HG03103 (cell line): Measurements from ENCODE around the gene TOX4.
"Not testable (repeated sequence)": the region's sequence is repeated elsewhere in the genome, so short reads cannot be mapped to it uniquely, and the experiment has no call there.

Experiments
- ATAC-seq: cut with Tn5 transposase; IDR thresholded peaks from one replicate; pipeline ENCODE4 v1.9.1; 2021; ENCODE audit warnings: low read depth; ENCODE audit not compliant: unreplicated experiment

The TOX4 gene

DNA sequence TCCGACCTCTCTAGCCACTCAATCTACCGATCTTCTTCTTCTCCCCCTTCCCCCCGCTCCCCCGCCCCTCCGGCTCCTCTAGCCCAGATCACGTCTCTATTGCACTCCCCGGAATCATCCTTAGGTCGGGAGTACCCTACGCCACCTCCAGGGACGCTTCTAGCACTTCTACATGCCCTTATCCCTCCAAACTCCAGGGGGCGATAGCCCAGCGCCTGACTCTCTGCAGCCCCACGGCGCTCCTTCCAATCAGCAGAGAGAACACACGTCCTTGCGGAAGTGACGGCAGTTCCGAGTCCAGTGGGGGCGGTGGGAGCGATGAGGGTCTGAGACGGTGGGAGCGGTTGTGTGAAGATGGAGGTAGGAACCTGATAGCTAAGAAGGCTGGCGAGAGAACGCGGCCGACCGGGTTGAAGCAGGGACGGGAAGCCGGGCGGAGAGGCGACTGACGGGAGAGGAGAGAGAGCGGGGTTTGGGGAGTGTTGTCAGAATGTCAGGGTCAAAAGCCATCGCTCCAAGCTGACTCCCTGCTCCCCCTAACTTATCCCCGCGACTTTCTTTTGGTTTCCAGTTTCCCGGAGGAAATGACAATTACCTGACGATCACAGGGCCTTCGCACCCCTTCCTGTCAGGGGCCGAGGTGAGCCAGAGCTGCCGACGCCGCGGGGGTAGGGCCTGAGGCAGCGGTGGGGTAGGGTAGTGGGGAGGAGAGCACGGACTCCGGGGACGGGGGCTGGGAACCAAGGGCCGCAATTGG is at the start of gene TOX4, which contains the start of gene RAB2B:
Gene TOX4 (plus strand): TSS at position 271 of the 757 bp plus-strand sequence. CDS start 84 bp downstream, at position 355.
Gene RAB2B (minus strand): TSS at position 35 of the 757 bp plus-strand sequence. CDS start 87 bp downstream, outside the sequence.
- ATAC-seq: peak; percentile 99

DNA sequence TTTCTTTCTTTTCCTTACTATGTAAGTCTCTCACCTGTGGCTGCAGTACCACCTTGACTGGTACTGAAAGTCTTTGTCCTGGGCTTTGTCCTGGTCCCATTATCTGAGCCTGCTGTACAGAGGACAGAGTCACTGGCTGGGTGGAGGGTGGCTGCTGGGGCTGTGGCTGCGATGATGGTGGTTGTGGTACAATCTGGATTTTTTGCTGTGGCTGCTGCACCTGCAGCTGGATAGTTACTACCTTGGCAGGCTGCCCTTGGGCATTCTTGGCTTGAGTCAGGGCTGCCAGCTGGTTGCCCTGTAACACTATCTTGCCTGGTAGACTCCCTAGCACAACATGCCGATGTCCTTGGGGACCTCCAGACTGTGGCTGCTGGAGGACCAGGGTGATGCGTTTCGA is 48.1 kb upstream of the TOX4 start:
- no peak for ATAC-seq

DNA sequence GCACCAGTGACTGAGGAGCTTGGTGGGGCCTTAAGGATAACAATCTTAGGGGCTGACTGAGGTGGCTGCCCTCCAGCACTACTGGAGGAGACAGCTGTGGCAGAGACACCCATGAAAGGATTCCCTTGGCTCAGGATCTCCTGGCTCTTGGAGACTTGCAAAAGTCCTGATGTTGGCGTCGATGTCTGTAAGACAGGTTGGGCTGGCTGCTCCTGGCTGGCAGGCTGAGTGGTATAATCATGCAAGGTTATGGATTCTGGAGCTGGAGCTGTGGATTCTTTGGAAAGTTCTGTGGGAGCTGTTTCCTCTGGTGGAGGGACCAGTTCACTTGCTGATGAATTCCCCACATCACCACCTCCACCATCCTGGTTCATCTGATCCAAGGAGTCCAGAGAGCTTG is 45.9 kb upstream of the TOX4 start:
- no peak for ATAC-seq

DNA sequence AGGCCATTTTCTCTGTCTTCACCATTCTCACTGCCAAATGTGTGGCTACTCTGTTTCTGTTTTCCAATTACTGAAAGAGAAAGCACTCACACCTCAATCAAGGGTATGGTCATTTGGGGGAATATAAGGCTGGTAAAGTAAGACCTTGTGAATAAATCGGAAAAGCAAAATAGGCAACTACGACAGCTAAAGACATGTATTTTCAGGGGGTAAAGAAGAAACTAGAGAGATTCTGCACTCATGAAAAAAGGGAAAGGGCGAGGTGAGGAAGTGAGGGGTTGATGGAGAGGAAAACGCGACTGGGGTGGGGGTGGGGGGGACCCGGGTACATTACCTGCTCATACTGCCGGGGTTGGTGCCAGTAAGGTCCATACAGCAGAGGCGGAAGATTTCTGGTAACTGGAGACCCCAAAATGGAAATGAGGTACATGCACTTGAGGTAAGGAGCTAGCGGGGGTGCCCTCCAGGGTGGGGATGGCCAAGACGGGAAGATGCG is 40.4 kb upstream of the TOX4 start:
- ATAC-seq: peak; percentile 9

DNA sequence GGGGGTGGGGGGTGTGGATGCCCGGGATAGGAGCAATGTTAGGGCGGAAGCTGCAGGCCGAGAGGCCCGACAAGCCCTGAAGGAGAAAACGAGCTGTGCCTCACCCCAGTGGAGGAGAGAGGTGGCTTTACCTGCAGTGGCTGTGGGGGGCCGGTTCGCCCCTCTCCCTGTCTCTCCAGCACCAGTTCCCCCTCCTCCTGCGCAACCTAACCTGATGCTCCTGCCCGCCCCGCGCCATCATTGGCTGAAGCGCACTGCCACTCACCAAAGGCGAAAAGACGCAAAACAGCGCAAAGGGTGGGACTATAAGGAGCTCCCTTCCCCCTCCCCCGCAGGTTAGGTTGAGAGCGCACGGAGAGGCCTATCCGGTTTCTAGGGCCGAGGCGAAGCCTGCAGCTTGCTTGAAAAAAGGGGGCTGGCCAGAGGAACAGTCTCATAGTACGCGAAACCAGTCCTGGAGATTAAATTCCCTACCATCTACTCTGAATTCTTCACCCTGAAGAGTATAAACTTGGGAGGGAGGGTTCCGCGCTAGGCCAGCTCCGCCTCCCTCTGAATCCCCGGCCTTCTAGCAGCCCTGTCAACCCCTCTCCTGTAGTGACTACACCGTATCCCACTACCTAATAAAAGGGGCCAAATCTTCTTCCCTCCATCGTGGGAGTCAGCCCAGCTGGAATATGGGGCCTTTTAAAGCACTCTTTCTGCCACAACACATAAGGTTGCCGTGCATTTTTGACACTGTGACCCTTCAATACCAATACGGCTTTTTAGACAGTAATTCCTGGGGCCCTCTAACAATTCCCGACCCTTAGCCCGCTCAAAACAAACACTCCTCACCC is 39.7 kb upstream of the TOX4 start:
- ATAC-seq: peak; percentile 98

DNA sequence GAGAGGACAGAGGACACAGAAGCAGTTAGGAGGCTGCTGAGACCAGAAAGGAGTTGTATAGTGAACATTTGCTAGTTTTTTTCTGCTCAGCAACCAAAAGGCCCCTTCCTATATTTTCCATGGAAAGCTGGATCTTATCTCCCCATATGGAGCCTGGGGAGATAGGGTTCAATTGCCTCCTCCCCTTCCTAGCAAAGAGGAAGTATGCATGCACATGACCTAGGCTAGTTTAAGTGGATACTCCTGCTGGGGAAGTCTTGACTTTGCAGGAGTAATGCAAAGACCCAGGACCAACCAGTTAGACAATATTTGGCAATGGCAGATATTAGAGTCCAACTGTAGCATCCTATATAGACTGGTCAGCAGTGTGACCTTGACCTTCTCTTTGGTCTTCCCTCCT is 36.1 kb upstream of the TOX4 start:
- ATAC-seq: no peak

DNA sequence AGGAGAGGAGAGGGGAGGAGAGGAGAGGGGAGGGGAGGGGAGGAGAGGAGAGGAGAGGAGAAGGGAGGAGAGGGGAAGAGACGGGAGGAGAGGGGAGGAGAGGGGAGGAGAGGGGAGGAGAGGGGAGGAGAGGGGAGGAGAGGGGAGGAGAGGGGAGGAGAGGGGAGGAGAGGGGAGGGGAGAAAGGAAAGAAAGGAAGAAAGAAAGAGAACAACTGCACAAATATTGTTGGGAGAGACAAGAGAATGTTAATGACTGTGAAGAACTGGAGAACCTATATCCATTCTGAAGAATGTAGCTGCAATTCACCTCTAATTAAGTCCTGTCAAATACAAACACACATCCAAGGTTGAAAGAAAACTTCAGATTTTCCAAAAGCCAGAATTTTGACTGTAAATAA is 34.3 kb upstream of the TOX4 start:
- not testable (repeated sequence) for ATAC-seq

DNA sequence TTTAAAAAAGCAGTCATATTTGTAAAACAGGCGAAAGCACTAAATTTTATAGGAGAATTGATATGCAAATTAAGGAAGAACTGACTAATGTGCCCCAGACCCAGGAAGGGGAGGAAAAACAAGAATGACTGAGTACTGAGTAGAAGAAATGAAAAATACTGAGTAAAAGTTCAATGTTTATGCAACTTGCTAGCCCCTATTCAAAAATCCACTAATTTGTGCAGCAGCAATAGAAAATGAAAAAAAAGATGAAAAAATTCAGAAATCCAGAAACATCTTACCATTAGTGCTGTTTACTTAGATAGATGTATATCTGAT is 27.1 kb upstream of the TOX4 start:
- ATAC-seq: no peak

DNA sequence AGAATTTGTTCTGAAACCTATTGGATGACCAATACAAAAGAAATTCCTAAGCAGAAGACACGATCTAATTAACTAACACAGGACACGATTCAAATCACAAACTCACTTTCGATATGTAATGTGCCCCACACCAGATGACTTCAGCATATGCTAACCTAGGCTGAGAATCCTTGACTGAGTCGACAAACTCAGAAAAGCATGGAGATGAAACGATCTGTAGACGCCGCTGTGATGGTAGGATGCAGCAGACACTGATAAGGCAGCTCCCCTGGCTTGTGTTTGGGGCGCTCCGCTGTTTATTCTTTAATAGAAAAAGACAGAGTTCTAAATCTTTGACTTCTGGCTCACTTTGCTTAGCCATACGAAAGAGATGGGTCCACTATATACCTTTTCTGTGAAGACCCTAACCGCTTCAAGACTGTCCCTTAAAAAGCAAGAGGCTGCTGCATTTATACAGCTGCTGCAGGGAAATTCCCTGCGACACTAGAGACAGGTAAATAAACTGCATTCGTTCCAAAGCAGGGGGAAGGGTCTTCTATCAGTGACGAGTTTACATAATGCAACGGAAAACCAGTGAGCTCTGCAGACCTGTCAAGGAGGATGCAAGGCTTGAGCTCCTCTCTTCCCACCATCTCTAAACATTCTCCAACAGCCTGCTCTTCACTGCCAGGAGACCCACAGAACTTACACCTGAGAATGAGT is 22.0 kb upstream of the TOX4 start:
- ATAC-seq: no peak

DNA sequence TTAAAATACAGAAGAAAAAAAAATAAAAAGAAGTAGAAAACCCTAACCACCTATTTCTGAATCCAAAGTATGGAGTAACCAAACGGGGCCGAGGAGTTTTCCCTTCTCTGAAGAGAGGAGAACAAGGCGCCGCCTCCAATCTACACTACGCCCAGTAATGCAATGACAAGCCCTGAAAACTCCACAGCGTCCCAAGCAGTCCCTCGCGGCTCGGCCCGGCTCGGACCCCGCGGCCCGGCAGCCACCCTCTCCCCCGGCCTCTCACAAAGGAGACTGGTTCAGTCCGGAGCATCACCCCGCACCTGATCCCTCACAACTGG is 21.4 kb upstream of the TOX4 start:
- peak; percentile 6 for ATAC-seq

DNA sequence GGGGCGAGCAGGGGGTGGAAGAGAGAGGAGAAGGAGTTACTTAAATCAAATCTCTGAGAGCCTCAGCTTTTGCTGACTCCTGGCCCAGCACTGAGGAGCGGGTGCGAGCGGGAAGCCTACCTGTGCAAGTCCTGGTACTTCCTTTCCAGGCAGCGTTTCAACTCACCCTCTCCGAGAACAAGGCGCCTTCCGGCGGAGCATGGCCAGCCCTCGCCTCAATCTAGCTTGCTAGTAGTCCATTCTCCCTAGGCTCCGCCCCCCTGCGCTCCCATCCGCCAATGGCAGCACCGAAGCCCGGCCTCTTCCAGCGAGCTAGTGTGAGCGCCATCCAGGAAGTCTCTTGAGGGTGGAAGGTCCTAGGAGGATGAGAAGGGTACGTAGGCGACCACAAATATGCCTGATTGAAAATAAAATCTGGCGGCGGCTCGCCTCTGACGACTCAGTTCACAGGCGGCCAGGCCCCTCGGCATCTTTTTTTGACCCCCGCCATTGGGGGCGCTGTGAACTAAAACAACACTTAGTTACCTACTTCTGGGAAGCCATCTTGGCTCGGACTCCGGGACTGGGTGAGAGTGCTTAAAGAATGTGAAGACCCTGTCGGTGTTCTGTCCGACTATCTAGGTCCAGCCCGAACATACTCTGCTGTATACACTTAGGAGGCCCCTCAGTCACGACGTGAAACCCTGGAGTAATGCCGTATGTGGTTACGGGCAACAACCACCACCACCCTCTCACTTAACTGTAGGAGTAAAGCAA is 20.9 kb upstream of the TOX4 start, which contains the start of gene CHD8:
Gene CHD8 (minus strand): TSS at position 212 of the 756 bp plus-strand sequence. CDS start 24,480 bp downstream, outside the sequence.
- peak; percentile 96 for ATAC-seq

DNA sequence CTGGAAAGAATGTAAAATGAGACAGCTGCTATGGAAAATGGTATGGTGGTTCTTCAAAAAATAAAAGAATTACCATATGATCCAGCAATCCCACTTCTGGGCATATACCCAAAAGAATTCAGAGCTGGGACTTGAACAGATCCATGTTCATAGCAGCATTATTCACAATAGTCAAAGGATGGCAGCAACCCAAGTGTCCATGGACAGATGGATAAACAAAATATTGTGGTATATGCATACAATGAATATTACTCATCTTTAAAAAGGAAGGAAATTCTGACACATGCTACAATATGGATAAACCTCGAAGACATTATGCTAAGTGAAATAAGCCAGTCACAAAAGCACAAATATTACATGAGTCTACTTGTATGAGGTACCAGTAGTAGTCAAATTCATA is 9.4 kb upstream of the TOX4 start:
- ATAC-seq: no peak

DNA sequence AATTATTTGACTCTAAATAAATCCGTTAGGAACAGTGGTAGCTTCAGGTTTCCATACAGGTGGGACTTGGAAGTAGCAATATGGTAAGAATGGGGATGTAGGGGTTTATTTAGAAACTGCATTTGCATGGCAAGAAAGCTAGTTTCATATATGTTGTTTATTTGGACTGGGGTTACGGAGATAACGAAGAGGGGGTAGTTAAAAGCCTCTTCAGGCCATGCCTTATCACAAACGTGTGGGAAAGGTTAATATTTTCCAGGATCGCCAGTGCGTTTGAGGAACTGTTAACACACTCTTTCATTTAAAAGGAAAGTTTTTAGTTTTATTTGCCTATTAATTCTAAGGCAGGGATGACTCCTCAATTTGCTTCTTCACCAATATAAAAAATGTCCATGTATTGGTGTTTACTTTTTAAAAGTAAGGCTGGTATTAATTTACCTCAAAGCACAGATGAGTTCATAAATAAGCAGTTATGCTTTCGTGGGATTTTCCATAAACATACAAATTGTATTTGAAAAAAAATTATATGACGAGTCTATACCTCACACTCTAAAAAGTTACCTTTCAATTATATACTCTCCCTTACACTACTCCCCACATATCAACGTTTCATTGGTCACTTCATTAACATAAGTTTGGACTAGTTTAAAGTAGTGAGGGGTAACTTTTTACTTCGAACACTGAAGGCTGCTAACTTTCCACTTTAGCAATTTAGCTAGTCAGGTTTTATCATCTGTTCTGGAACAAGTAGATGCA is 1.1 kb upstream of the TOX4 start:
- ATAC-seq: no peak

DNA sequence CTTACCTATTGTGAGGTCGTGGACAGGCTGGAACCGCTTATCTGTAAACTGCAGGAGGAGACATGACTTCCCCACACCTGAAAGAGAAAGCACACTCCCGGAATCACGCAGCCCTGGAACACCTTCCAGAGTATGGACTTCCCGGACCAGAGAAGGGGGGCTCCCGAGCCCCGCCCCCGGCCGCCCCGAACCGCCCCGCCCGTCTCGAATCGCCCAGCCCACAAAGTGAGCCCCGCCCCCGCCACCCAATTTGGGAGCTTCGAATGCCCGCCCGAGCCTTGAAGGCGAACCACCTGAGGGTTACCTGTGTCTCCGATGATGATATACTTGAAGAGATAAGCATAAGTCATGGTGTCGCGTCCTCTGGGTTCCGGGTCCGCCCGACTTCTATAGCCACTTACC is 471 bp upstream of the TOX4 start:
- ATAC-seq: peak; percentile 31

DNA sequence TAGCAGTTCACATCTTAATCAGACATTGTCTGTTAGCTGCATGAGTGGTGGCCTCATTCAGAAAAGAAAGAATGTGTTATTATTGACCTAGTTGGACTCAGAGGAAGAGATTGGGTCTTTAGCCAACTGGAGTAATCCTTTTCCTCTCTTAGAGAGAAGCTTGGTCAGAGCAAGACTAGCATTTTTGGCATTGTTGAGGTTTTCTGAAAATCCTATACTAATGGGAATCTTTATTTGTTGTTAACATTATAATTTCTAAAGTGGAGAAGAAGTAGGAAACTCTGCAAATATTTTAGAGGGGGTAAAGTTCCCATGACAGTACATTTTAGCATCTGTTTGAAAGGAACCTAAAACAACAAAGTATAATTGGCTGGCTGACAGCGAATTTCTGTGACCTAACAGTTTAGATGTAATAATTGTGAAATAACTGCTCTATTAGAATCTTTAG is 9.7 kb downstream of the TOX4 start:
- ATAC-seq: no peak

DNA sequence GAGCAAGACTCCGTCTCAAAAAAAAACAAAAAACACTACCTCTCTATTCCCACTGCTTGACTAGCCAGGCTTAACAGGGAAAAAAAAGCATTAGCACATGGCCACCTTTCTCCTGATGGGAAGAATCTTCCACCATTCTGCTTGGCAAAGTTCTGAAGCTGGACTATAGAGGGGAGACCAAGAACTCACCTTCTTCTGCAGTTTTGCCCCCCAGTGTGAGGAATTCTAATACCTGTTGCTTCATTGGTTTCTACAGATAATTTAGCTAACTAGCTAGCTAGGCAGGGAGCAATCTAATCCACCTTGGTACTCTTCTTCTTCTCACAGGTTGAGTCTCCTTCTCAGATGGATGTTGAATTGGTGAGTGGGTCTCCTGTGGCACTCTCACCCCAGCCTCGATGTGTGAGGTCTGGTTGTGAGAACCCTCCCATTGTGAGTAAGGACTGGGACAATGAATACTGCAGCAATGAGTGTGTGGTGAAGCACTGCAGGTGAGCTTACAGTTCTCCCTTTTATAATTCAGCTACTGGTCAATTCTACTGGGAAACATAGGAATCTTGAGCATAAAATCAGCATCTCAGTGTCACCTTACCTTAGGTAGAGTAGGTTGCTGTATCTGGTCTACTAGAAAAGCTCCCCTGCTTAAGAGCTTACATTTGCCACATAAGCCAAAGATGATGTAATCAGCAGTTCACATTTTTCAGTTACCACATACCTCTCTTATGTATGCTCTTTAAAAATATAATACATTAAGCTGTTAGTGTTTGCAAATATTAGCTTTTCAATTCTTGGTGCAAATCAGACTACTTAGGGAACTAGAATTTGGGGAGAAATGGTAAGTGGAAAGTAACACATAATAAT is 18.1 kb downstream of the TOX4 start:
- no peak for ATAC-seq

DNA sequence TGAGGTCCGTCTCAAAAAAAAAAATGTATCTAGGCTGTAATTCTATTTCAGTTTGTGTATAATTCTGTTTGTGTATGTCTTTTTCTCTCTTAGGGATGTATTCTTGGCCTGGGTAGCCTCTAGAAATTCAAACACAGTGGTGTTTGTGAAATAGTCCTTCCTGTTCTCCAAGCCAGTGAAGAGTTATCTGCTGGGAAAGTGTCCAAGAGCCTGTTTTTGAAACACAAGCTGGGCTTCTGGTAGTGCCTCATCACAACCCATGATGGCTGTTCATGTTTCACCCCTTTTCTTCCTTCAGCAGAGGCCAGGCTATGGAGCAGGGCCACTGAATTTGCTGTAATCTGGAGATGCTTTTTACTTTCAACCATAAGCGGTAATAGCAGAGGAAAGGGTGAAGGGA is 19.5 kb downstream of the TOX4 start:
- ATAC-seq: no peak
